ENCODE data around the gene TMEM240. TPM values are rescaled to one million over a fixed set of nuclear protein-coding genes. Genes with fewer than 3 reads are reported as not detected.

Gene TMEM240
- total RNA-seq, 1 donor from 2014 or later, result 0.53 TPM

DNA sequence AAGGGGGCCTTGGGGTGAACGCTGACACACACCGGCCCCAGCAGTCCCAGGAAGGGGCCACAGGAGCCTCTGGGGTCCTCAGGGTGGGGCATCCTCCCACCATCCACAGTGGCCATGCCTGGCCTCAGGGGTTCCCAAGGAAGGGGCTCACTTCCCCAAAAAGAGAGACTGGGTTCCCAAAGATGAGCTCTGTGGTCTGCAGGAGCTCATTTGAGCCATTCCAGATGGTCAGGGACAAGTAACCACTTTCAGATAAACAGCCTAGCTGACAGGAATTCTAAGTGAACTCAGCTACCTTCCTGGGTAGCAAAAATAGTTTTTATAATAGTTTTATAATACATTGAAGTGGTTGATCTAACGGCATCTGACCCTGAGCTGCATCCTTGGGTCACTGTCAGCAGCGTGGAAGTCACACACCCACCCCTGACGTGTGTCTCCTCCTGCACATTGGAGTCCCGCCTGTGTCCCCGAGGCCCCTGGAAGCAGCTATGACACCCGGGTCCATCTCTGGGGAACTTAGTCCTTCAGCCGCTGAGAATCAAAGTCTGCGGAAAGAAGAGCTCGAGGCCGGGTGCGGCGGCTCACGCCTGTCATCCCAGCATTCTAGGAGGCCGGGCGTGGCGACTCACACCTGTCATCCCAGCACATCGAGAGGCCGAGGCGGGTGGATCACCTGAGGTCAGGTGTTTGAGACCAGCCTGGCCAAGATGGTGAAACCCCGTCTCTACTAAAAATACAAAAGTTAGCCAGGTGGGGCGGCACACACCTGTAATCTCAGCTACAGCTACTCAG is 5.7 kb upstream of the TMEM240 start:
- TF ChIP-seq CTCF (IDR thresholded peaks at IDR 0.05; ENCODE audit: insufficient read depth, low read length, severe bottlenecking), result no peak
- peaks cover 11% of the 10 kb centered on the region for H3K36me3 ChIP-seq (ENCODE audit: control insufficient read depth, insufficient read depth, low read length)
- DNase-seq (ENCODE audit: low read depth) (no peak), FAIRE-seq (no peak)
- no peaks in the 10 kb centered on the region for H3K27me3 ChIP-seq (ENCODE audit: control insufficient read depth, insufficient read depth, low read length)
- no peak overlapping the region for H3K4me3 ChIP-seq (ENCODE audit: low read depth, low read length)

DNA sequence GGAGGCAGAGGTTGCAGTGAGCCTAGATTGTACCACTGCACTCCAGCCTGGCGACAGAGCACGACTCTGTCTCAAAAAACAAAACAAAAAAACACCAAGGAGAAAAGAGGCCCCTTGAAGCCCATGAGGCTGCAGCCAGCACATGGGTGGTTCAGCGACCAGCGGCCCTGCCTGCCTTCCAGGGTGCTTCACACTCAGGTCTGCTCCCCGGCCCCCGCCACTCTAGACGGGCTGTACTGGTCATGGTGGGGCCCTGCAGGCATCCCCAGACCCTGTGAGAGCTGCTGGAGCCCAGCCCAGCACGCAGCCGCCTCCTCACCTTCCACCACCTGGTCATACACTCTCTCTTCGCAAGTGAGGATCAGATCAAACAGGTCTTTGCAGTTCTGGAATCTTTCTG is 4.1 kb upstream of the TMEM240 start:
- TF ChIP-seq CTCF (IDR thresholded peaks at IDR 0.05; ENCODE audit: insufficient read depth, low read length, severe bottlenecking), result no peak
- FAIRE-seq (no peak), DNase-seq (ENCODE audit: low read depth) (no peak)
- no peak overlapping the region for H3K4me3 ChIP-seq (ENCODE audit: low read depth, low read length)
- H3K36me3 ChIP-seq (ENCODE audit: control insufficient read depth, insufficient read depth, low read length), result peaks cover 11% of the 10 kb centered on the region
- no peaks in the 10 kb centered on the region for H3K27me3 ChIP-seq (ENCODE audit: control insufficient read depth, insufficient read depth, low read length)

GRCh38 chr1:1543706-1544099 is 3.3 kb upstream of the TMEM240 start:
- FAIRE-seq, result no peak
- H3K36me3 ChIP-seq (ENCODE audit: control insufficient read depth, insufficient read depth, low read length), result peaks cover 10% of the 10 kb centered on the region
- H3K4me3 ChIP-seq (ENCODE audit: low read depth, low read length), result no peak overlapping the region
- no peaks in the 10 kb centered on the region for H3K27me3 ChIP-seq (ENCODE audit: control insufficient read depth, insufficient read depth, low read length)
- no peak for DNase-seq (ENCODE audit: low read depth)
- TF ChIP-seq CTCF (IDR thresholded peaks at IDR 0.05; ENCODE audit: insufficient read depth, low read length, severe bottlenecking), result no peak

DNA sequence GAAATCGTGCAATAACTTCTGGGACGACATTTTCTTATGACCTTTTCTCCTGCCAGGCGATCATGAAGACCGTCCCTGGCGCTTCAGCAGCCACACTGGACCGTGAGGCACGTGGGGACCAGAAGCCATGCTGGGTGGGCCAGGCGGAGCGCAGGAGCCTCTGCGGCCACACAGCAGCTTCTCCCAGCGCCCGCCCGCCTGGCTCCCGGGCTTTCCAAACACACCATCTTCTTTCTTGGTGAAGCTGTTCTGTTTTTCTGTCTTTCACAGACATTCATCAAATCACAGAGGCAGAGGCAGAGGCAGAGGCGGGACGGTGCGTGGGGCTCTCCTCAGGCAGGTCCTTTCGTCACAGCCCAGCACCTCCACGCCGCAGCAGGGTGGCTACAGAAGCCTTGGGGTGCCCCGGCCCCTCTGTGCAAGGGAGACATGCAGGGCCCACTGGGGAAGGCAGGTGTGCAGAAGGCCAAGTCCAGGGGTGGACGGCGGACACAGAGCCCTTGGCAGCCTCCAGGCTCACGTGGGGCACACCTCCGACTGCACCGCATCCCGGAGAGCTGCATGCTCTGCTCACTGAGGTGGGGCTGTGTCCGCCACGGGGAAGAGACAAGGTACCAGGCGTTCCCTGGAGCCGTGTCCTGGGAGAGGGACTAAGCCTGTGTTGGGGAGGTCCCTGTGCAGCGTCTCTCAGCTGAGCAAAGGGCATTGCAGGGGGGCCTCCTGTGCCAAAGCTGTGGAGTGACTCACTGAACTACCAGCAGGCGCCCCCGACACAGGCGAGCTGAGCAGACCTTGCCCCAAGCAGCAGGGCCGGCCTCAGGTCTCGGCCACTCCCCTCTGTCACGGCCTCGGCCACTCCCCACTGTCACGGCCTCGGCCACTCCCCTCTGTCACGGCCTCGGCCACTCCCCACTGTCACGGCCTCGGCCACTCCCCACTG is 2.6 kb upstream of the TMEM240 start:
- no peaks in the 10 kb centered on the region for H3K27me3 ChIP-seq (ENCODE audit: control insufficient read depth, insufficient read depth, low read length)
- H3K4me3 ChIP-seq (ENCODE audit: low read depth, low read length), result no peak overlapping the region
- FAIRE-seq, result no peak
- TF ChIP-seq CTCF (IDR thresholded peaks at IDR 0.05; ENCODE audit: insufficient read depth, low read length, severe bottlenecking), result no peak
- no peak for DNase-seq (ENCODE audit: low read depth)
- H3K36me3 ChIP-seq (ENCODE audit: control insufficient read depth, insufficient read depth, low read length), result peaks cover 8% of the 10 kb centered on the region

DNA sequence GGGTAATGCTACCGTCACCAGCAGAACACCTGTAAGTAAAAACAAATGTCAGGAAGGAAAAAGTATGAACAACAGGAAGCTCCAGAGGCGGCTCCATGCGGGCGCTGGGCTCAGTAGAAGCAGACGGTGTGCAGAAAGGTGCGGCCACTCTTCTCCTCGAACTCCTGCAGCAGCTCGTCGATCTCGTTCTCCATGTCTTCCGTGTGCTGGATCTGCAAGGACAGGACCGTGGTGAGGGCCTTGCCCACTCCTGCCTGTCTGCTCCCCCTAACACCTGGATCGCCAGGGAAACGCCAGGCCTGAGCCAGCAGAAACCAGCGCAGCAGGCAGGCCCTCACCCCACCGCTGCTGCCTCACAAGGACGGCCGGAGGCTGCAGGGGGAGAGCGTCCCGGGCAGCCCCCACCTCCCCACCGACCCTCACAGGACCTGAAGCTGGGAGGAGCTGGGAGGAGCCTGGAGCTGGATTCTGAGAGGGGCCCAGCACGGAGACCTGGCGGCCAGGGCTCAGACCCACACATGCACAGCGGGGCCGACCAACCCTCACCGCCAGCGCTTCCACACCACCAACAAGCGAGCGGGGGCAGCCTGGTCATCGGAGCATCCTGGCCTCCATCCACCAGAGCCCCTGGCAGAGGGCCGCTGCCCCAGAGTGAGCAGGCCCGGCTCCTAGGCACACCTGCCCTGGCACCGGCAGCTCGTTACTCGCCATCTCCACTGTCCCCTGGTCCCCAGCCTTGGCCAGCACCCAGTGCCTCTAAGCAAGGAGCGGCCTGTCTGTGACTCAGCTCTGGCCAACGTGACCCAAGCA is 1.7 kb upstream of the TMEM240 start:
- H3K36me3 ChIP-seq (ENCODE audit: control insufficient read depth, insufficient read depth, low read length), result peaks cover 8% of the 10 kb centered on the region

More for the DNA sequence above, 1.7 kb upstream of the TMEM240 start:
- no peaks in the 10 kb centered on the region for H3K27me3 ChIP-seq (ENCODE audit: control insufficient read depth, insufficient read depth, low read length)
- peak; percentile 13 for FAIRE-seq
- H3K4me3 ChIP-seq (ENCODE audit: low read depth, low read length), result no peak overlapping the region
- no peak for DNase-seq (ENCODE audit: low read depth)
- TF ChIP-seq CTCF (IDR thresholded peaks at IDR 0.05; ENCODE audit: insufficient read depth, low read length, severe bottlenecking), result no peak

Data from bronchial epithelial cell (primary cell).